HG03460 (cell line): ENCODE data around the gene DIABLO.

Experiments
- ATAC-seq: cut with Tn5 transposase; IDR thresholded peaks from one replicate; pipeline ENCODE4 v1.9.1; 2021; ENCODE audit not compliant: unreplicated experiment

DIABLO gene

GRCh38 chr12:122159882-122160281, 66.0 kb downstream of the DIABLO start:
- ATAC-seq = no peak

GRCh38 chr12:122158700-122159285, 67.1 kb downstream of the DIABLO start:
- no peak for ATAC-seq
